Panc1 (cell line): ENCODE measurements around the gene PCBP2. TPM values are rescaled to one million over a fixed set of nuclear protein-coding genes. Genes with fewer than 3 reads are reported as not detected.

Experiments
- ATAC-seq: fragments of 200-7000 bp; cut with Tn5 transposase; 2 replicates; pipeline ENCODE4 v1.9.1; 2020; ENCODE audit warnings: mild to moderate bottlenecking, moderate library complexity
- BruUV-seq: library from RNA; stranded (reverse); fragments of 400-500 nt; replicated peaks from 2 replicates; lab custom pipeline; 2021; lab: Mats Ljungman, UMichigan
- CTCF ChIA-PET: fragments of 300-600 bp; sonication (Branson Sonifier 250); formaldehyde crosslinking; loops from one replicate; lab custom pipeline; 2022; ENCODE audit warnings: antibody characterized with exemption; lab: Charles Lee
- POLR2A ChIA-PET: fragments of 300-600 bp; sonication (Branson Sonifier 250); formaldehyde crosslinking; loops from one replicate; lab custom pipeline; 2022; ENCODE audit warnings: antibody characterized with exemption; lab: Charles Lee
- DNase-seq: peaks from one replicate; pipeline ENCODE4 v3.0.0-alpha.2; 2010; ENCODE audit warnings: low read depth, low spot score
- H3K27ac ChIP-seq: 2 replicates; pipeline ENCODE4 v1.5.1; 2011; ENCODE audit warnings: mild to moderate bottlenecking, low read length, inconsistent platforms
- H3K27me3 ChIP-seq: fragments of 200-500 bp; sonication (Bioruptor generic); 2 replicates; pipeline ENCODE4 v1.6.0; 2014; ENCODE audit warnings: low read length, inconsistent platforms; ENCODE audit not compliant: control insufficient read depth, insufficient read depth
- H3K36me3 ChIP-seq: fragments of 200-500 bp; sonication (Bioruptor generic); 2 replicates; pipeline ENCODE4 v1.5.1; 2014; ENCODE audit warnings: inconsistent platforms, mild to moderate bottlenecking, low read length, moderate library complexity; ENCODE audit not compliant: control insufficient read depth, insufficient read depth
- H3K4me1 ChIP-seq: 2 replicates; pipeline ENCODE4 v1.5.1; 2011; ENCODE audit warnings: inconsistent platforms, mild to moderate bottlenecking, low read length, moderate library complexity; ENCODE audit not compliant: control insufficient read depth, insufficient read depth
- H3K4me3 ChIP-seq, 2 experiments: 2 replicates each; pipeline ENCODE4 v1.5.1; 2011 to 2012; ENCODE audit warnings: low read depth in 2 of 2, low read length in 2 of 2, mild to moderate bottlenecking in 2 of 2, inconsistent platforms in 1 of 2, moderate library complexity in 1 of 2
- H3K9me3 ChIP-seq: fragments of 200-500 bp; sonication (Bioruptor generic); 2 replicates; pipeline ENCODE4 v1.5.1; 2014; ENCODE audit warnings: low read depth, mild to moderate bottlenecking, inconsistent platforms, low read length, moderate library complexity; ENCODE audit not compliant: control insufficient read depth, insufficient read depth
- CTCF ChIP-seq: fragments of 450-650 bp; IDR thresholded peaks from 2 replicates; pipeline ENCODE4 v1.5.1; 2017; ENCODE audit warnings: mild to moderate bottlenecking
- POLR2AphosphoS5 ChIP-seq: IDR thresholded peaks from 2 replicates; pipeline ENCODE4 v1.6.1; 2012; ENCODE audit warnings: mild to moderate bottlenecking, low read depth, low read length, moderate library complexity
- REST ChIP-seq, 2 experiments: IDR thresholded peaks; 2 replicates each; pipeline ENCODE4 v1.6.1; 2011 to 2012; ENCODE audit warnings: low read depth in 2 of 2, control low read depth in 1 of 2, low read length in 1 of 2, mild to moderate bottlenecking in 1 of 2, moderate library complexity in 1 of 2; ENCODE audit not compliant: insufficient read depth in 1 of 2
- SIN3A ChIP-seq: IDR thresholded peaks from 2 replicates; pipeline ENCODE4 v1.6.1; 2012; ENCODE audit warnings: low read depth, mild to moderate bottlenecking, low read length, moderate library complexity, borderline replicate concordance; ENCODE audit not compliant: insufficient read depth
- TCF7L2 ChIP-seq: IDR thresholded peaks from 2 replicates; pipeline ENCODE4 v1.6.1; 2011; ENCODE audit warnings: mild to moderate bottlenecking, low read depth, low read length, inconsistent platforms
- in situ Hi-C: cut with HindIII; loops from 2 replicates; pipeline ENCODE4 v1.10.0; 2016; ENCODE audit warnings: low sequenced_read_pairs, low pct_unique_long_range_greater_than_20kb
- intact Hi-C: fragments of 100-400 bp; cut with micrococcal nuclease; formaldehyde crosslinking; loops from one replicate; pipeline ENCODE4 v1.10.0; 2022; ENCODE audit not compliant: unreplicated experiment
- total RNA-seq: library from RNA; stranded (reverse); gene quantifications from one replicate; pipeline ENCODE4 v1.2.1, GENCODE V29; 2021; ENCODE audit not compliant: unreplicated experiment

The PCBP2 gene
- total RNA-seq, 1 experiment from 2014 or later, result 836 TPM

GRCh38 chr12:53484686-53485575 is 33.0 kb downstream of the PCBP2 start:
- no TSS peak for BruUV-seq

More at GRCh38 chr12:53484686-53485575, 33.0 kb downstream of the PCBP2 start:
- ChIA-PET POLR2A (no interaction called here), CTCF (no interaction called here)
- no peak overlapping the region for H3K27ac ChIP-seq
- intact Hi-C loops, result no loop called here
- no peaks in the 10 kb centered on the region for H3K27me3 ChIP-seq
- H3K36me3 ChIP-seq, result peaks cover 12% of the 10 kb centered on the region
- H3K4me1 ChIP-seq, result peaks cover 9% of the 10 kb centered on the region
- no peak for TF ChIP-seq SIN3A
- no peak for TF ChIP-seq CTCF
- TF ChIP-seq TCF7L2, result no peak
- TF ChIP-seq POLR2AphosphoS5, result no peak; the same call in 1 of the 2 replicates
- no peak for TF ChIP-seq REST (IDR thresholded peaks at IDR 0.05; ENCODE audit: insufficient read depth in 1 of 2, low read depth in 2 of 2, low read length in 1 of 2)
- H3K4me3 ChIP-seq, result no peak overlapping the region
- no peak for ATAC-seq
- in situ Hi-C loops, result no loop called here
- DNase-seq, result no peak
- no peaks in the 10 kb centered on the region for H3K9me3 ChIP-seq
